GM18861 (cell line): ENCODE data around the gene SPATA33.
"Not testable (repeated sequence)": the region's sequence is repeated elsewhere in the genome, so short reads cannot be mapped to it uniquely, and the experiment has no call there.

Experiments
- ATAC-seq: cut with Tn5 transposase; IDR thresholded peaks from one replicate; pipeline ENCODE4 v1.9.1; 2021; ENCODE audit not compliant: unreplicated experiment

SPATA33 gene

DNA sequence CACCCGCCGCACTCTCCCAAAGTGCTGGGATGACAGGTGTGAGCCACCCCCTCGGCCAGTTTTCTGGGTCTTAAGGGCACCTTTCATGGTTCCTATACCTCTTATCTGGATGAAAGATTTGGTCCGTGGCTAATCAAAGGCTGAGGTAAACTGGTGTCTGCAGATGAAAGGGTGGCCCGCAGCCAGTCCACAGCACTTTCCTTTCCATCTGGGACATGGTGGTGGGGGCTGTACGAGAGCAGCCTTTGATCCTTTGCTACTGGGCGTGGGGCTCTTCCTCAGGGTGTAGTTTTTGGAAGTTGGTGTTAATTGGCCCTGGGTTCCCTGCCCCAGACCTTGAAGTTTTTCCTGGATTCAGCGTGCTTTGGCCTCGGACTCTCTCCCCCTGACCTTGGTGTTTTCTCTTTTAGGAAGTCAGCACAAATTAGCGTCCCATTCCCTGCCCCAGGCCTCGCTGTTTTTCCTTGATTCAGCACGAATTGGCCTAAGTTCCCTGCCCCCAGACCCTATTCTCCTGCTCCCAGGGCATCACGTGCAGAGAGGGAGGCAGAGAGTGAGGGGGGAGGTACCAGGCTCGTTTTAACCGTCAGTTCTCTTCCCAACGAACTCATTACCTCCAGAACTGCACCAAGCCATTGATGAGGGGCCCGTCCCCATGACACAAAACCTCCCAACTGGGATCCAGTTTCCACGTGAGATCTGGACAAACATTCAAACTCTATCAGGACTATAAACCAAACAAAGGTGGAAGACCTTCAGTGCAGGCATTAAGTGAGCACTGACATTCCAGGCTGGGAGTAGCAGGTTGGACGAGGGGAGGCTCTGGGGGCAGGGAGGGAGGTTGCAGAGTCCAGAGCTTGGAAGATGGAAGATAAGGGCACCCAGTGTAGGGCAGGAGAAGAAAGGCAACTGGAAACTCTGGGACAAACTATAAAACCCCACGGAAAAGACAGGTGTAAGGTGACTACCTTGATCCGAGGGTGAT lies 32.6 kb upstream of the SPATA33 start:
- no peak for ATAC-seq

DNA sequence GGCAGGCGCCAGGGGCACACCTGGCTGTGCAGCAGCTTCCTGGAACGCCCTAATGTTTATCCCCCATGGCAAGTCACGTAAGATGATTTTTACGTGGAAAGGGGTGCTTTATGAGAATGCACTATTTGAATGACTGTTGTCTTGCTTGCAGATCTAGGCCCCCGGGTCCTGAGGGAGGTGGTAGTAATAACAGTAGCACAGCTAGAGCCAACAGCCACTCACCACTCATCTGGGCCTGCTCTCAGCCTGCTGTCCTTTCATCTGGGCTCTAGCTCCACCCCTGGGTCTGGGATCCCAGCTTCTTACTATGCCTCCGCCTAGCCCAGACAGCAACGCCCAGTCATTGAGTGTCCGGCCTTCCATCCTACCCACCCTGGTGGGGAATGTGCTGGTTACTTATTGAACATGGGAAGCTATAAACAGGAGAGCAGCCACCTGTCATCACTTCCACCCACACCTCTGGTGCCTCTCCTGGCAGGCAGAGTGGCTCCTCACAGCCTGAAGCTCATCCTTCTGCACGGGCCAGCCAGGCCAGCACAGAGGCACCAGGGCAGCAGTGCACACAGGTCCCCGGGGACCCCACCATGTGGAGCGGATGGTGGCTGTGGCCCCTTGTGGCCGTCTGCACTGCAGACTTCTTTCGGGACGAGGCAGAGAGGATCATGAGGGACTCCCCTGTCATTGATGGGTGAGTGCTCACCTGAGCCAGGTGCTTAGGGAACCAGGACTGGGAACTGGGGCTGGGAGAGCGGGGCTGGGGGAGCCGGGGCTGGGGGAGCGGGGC lies 27.6 kb upstream of the SPATA33 start:
- ATAC-seq: no peak

DNA sequence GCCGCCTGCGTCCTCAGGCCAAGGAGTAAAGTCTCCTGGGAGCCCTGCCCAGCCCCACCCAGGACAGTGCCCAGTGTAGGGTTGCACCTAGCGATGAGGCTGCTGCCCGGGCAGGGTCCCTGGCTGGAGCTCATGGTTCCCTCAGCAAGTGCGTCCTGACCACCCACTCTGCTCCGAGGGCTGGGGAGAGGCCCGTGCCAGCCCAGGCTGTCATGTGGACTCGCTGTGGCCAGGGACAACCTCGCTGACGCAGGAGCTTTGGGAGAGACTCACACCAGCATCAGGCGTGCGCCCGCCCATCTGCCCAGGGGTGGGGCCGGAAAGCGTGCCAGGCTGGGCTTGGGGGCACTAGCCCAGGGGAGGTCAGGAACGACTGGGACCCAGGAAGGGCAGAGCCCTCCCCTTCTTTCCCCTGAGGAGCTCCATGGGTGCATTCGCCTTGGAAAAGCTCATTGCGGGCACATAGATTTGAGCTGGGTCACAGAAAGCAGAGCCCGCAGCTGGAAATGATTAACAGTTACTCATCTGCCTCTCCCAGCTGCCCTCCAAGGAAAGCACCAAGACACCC lies 24.5 kb upstream of the SPATA33 start:
- ATAC-seq: no peak

DNA sequence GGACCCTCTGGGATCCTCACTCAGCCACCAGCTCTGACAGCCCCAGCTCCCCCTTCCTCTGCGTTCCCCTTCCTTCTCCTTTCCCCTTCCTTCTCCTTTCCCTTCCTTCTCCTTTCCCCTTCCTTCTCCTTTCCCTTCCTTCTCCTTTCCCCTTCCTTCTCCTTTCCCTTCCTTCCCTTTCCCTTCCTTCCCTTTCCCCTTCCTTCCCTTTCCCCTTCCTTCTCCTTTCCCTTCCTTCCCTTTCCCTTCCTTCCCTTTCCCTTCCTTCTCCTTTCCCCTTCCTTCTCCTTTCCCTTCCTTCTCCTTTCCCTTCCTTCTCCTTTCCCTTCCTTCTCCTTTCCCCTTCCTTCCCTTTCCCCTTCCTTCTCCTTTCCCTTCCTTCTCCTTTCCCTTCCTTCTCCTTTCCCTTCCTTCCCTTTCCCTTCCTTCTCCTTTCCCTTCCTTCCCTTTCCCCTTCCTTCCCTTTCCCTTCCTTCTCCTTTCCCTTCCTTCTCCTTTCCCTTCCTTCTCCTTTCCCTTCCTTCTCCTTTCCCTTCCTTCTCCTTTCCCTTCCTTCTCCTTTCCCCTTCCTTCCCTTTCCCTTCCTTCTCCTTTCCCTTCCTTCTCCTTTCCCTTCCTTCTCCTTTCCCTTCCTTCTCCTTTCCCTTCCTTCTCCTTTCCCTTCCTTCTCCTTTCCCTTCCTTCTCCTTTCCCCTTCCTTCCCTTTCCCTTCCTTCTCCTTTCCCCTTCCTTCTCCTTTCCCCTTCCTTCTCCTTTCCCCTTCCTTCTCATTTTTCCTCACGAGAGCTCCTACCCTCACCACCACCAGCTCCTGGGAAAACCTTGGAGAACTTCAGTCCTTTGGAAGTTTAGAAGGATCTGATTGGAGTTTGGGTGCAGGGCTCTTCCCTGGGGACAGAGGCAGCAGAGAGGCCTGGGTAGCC lies 22.9 kb upstream of the SPATA33 start:
- ATAC-seq: not testable (repeated sequence)

GRCh38 chr16:89636663-89637062 lies 21.0 kb upstream of the SPATA33 start:
- ATAC-seq: no peak

DNA sequence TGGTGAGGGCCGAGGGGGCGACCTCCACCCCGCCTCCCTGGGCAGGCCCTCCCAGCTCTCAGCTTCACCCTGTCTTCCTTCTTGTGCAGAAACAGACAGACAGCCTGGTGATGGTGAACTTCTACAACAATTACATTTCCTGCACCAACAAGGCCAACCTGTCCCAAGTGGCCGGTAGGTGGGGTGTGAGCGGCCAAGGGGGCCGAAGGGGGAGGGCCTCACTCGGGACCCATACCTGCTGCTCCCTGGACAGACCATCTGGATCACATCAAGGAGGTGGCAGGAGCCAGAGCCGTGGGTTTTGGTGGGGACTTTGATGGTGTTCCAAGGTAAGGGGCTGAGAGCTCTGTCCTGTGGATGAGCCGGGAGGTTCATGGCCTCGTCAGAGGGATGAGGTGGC lies 20.3 kb upstream of the SPATA33 start:
- ATAC-seq: no peak

GRCh38 chr16:89638455-89638854 lies 19.2 kb upstream of the SPATA33 start:
- ATAC-seq: no peak

- ATAC-seq: no peak
Measured at GRCh38 chr16:89639385-89639784, 18.3 kb upstream of the SPATA33 start.

DNA sequence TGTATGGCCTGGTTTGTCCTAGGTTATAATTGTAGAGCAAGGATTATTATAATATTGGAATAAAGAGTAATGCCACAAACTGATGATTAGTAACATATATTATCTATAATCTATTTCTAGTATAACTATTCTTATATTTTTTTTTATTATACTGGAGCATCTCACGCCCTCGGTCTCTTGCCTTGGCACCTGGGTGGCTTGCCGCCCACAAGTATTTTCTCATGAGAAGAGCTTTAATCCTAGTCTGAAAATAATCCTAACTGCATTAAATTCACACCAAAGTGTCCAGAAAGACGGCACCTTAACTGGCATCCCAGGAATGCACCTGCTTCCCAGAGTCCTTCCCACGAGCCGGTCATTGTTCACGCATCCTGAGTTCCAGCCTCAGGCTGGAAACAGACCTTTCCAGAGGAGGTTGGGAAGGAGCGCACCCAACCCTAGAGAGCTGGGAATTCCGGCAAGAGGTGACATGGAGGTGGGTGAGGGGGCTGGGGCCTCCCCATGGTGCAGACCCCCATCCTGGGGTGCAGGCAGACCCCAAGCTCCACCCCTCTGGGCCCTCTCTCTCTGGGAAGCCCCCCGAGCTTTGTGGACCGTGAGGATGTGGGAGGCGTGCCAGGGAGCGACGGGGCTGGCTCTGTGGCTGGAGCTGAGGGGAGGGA lies 16.0 kb upstream of the SPATA33 start:
- no peak for ATAC-seq

- ATAC-seq: no peak
Measured at GRCh38 chr16:89642574-89642973, 15.1 kb upstream of the SPATA33 start.

GRCh38 chr16:89643769-89644300 lies 13.8 kb upstream of the SPATA33 start:
- ATAC-seq: no peak

DNA sequence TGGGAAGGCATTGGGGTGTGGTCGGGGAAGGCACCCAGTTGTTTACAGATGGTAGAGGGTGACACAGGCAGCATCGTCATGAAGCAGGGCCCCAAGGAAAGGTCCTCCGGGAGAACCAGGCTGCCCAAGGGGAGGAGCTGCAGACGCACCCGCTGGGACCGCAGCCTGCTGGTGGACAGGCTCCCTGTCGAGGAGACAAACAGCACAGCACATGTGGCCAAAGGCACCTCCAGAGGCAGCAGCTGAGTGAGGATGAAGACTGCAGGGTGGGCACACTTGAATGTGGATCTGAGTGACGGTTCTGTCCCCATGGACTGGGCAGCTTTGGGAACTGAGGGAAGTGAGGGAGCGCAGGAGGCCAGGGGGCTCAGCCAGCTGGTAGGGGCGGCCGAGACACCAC lies 12.5 kb upstream of the SPATA33 start:
- ATAC-seq: no peak

GRCh38 chr16:89646270-89646669 lies 11.4 kb upstream of the SPATA33 start:
- ATAC-seq: no peak

GRCh38 chr16:89646906-89647305 lies 10.7 kb upstream of the SPATA33 start:
- no peak for ATAC-seq

GRCh38 chr16:89651584-89651983 lies 6.1 kb upstream of the SPATA33 start:
- ATAC-seq: no peak

GRCh38 chr16:89653656-89654295 lies 3.9 kb upstream of the SPATA33 start:
- no peak for ATAC-seq

DNA sequence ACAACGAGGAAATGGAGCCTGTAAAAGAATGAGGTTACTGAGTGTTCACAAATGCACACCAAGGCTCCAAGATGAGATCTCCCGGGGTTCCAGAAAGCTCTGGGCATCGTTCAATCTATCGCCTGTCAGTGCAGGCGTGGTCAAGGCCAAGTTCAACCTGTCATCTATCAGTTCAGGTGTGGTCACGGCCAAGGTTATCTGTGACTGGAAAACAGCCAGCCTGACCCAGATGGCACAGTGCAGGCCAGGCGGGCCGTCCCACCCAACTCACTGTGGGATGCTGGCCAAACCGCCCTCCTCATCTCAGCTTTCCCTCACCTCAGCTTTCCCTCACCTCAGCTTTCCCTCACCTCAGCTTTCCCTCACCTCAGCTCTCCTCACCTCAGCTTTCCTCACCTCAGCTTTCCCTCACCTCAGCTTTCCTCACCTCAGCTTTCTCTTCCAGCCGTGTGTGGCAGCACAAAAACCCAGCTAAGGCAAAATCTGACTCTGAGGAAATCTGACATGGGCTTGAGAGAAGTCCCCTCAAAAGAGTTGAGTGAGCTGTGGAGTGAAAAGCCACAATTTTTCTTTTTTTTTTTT lies 2.5 kb upstream of the SPATA33 start:
- ATAC-seq: no peak

DNA sequence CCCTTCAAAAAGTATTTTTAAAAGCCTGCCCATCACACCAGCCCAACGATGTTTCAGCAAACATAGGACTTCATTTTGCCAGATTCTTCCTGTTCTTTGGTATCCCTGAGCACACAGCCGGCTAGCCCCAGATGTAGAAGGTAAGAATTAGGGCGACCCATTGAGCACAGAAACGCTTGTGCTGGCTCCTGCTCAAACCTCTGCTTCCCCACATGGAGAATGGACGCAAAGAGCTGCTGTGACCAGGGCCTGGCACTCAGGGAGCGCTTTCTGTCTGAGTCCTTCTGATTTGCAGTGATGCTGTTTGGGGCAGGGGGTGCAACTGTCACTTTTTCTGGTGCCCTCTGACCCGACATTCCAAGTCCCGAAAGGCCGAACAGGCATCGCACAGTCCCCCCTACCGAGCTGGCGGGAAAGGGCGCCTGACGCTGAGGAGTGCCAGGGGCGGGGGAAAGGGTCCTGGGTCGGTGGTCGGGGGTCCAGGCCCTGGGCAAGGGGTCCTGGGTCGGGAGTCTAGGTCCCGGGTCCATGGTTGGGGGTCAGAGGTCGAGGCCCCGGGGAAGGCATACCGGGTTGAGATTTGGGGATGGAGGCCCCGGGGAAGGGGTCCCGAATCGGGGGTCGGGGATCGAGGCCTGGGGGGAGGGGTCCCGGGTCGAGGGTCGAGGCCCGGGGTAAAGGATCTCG lies 1.1 kb upstream of the SPATA33 start:
- no peak for ATAC-seq
